ENCODE results near the gene DISC1. TPM values are rescaled to one million over a fixed set of nuclear protein-coding genes. Genes with fewer than 3 reads are reported as not detected.

Gene DISC1
- total RNA-seq, 3 donors from 2014 or later = 12.1 to 18.9 (median 12.4) TPM

- Histone ChIP-seq H3K36me3 (no peaks in the 10 kb centered on the region), H3K27ac (no peak overlapping the region), H3K27me3 (no peaks in the 10 kb centered on the region), H3K4me1 (no peaks in the 10 kb centered on the region), H3K4me3 (no peak overlapping the region), H3K9me3 (peaks cover 0 to 6% of the 10 kb centered on the region in 2 donors)
- TF ChIP-seq POLR2A (IDR thresholded peaks at IDR 0.05) = no peak
- no peak for TF ChIP-seq POLR2AphosphoS5 (IDR thresholded peaks at IDR 0.05)
- intact Hi-C loops (cut with DNase I; ENCODE audit: low total_unique reads) = no loop called here
- DNase-seq (ENCODE audit: low spot score in 2 of 2) = no peak
These were observed 307.4 kb downstream of the DISC1 start for GRCh38 chr1:231933711-231934626.

DNA sequence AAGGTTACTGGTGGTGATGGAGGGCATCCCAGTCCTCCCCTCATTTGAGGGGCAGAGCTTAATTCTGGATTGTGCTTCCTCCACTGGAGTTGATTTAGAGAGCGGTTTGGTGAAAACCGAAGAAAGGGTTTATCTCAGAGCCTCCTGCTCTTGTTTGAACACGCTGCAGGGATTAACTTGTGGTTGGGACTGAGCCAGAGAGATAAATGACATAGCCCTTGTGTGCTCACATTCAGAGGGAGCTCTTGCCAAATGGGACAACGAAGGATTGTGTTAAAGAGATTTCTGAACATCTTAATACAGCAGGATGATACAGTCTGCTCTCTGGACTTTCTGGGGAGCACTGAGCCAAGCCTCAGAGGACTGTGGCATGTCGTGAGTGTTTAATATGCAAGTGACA lies 308.2 kb downstream of the DISC1 start:
- TF ChIP-seq POLR2A (IDR thresholded peaks at IDR 0.05) (no peak), CTCF (IDR thresholded peaks at IDR 0.05) (no peak)
- DNase-seq (ENCODE audit: low spot score in 2 of 2) = no peak
- Histone ChIP-seq H3K27ac (no peak overlapping the region), H3K27me3 (no peaks in the 10 kb centered on the region), H3K4me3 (no peak overlapping the region), H3K9me3 (peaks cover 0 to 6% of the 10 kb centered on the region in 2 donors), H3K4me1 (no peaks in the 10 kb centered on the region), H3K36me3 (no peaks in the 10 kb centered on the region)
- intact Hi-C loops (cut with DNase I; ENCODE audit: low total_unique reads) = no loop called here

DNA sequence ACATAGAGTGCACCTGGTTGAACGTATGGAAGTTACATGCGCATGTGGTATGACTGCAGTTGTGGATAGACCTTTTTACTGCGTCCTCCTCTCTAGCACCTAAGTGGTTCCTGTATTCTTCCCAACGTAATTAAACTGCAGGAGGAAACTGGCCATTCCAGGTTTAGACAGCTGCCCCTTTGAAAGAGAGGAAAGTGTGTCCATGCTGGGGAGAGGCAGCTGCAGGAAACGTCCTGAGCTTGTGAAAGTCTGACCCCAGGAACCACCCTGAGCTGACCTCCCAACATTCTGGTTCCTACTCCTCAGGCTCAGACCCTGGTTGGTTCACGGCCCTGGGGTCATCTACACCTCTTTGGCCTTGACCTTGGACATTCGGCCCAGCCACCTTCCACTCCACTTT lies 309.3 kb downstream of the DISC1 start:
- H3K9me3 ChIP-seq = peaks cover 0 to 6% of the 10 kb centered on the region in 2 donors

DNA sequence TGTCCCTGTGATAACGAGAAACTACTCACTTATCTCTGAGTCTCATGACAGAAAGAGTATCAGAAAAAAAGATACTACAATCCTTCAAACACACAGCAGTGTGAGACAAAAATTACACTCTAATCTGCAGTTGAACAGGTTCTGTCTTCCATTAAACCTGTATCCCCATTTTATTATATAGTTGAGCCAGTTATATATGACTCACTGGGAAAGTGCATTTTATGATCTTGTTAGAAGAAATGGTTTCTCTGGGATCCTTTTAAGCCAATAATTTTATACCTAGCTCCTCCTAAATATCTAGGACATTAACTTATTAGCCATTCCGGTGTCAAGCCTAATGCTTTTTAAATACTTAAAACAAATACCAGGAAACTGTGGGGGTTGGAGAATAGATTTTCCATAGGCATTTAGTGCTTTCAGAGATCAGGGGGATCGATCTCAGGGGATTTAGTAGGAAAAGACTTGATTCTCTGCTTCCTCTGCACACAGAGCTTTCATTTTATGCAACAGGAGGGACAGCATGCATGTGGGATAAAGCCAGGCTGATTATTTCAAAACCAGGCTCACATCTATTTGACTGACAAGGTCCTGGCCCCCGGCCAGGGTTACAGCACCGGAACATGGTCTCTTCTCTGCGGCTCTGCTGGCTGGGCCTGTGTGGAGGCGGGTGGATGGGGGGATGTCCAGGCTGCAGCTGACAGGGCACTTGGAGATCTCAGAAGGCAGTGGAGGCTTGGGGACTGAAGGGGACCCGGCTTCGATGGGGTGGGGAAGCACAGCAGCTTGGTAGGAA lies 310.6 kb downstream of the DISC1 start:
- Histone ChIP-seq H3K27me3 (no peaks in the 10 kb centered on the region), H3K36me3 (no peaks in the 10 kb centered on the region), H3K4me1 (no peaks in the 10 kb centered on the region), H3K9me3 (peaks cover 0 to under 1% of the 10 kb centered on the region in 2 donors), H3K4me3 (no peak overlapping the region), H3K27ac (no peak overlapping the region)
- DNase-seq (ENCODE audit: low spot score in 2 of 2) = no peak
- TF ChIP-seq CTCF (IDR thresholded peaks at IDR 0.05) = no peak
- TF ChIP-seq POLR2A (IDR thresholded peaks at IDR 0.05) = no peak
- no peak for TF ChIP-seq POLR2AphosphoS5 (IDR thresholded peaks at IDR 0.05)
- intact Hi-C loops (cut with DNase I; ENCODE audit: low total_unique reads) = no loop called here

More for the DNA sequence above, 309.3 kb downstream of the DISC1 start:
- H3K4me1 ChIP-seq = no peaks in the 10 kb centered on the region
- no peak for DNase-seq (ENCODE audit: low spot score in 2 of 2)
- intact Hi-C loops (cut with DNase I; ENCODE audit: low total_unique reads) = no loop called here
- TF ChIP-seq POLR2A (IDR thresholded peaks at IDR 0.05) = no peak
- no peak for TF ChIP-seq POLR2AphosphoS5 (IDR thresholded peaks at IDR 0.05)
- no peak for TF ChIP-seq CTCF (IDR thresholded peaks at IDR 0.05)
- H3K27ac ChIP-seq = no peak overlapping the region
- H3K36me3 ChIP-seq = no peaks in the 10 kb centered on the region
- no peak overlapping the region for H3K4me3 ChIP-seq
- H3K27me3 ChIP-seq = no peaks in the 10 kb centered on the region

- no peak overlapping the region for H3K4me3 ChIP-seq
These were observed 311.6 kb downstream of the DISC1 start for GRCh38 chr1:231938211-231938610.

More at GRCh38 chr1:231938211-231938610, 311.6 kb downstream of the DISC1 start:
- H3K27ac ChIP-seq = no peak overlapping the region
- no peaks in the 10 kb centered on the region for H3K27me3 ChIP-seq
- no peaks in the 10 kb centered on the region for H3K9me3 ChIP-seq
- intact Hi-C loops (cut with DNase I; ENCODE audit: low total_unique reads) = no loop called here
- no peak for DNase-seq (ENCODE audit: low spot score in 2 of 2)
- H3K36me3 ChIP-seq = no peaks in the 10 kb centered on the region
- TF ChIP-seq CTCF (IDR thresholded peaks at IDR 0.05) (no peak), POLR2AphosphoS5 (IDR thresholded peaks at IDR 0.05) (no peak), POLR2A (IDR thresholded peaks at IDR 0.05) (no peak)
- no peaks in the 10 kb centered on the region for H3K4me1 ChIP-seq
